ENCODE data around the gene INSYN2B. TPM values are rescaled to one million over a fixed set of nuclear protein-coding genes. Genes with fewer than 3 reads are reported as not detected.
A peak's percentile ranks its signal among the peaks of the same experiment; 100 is the strongest.

INSYN2B gene
- not detected for total RNA-seq

DNA sequence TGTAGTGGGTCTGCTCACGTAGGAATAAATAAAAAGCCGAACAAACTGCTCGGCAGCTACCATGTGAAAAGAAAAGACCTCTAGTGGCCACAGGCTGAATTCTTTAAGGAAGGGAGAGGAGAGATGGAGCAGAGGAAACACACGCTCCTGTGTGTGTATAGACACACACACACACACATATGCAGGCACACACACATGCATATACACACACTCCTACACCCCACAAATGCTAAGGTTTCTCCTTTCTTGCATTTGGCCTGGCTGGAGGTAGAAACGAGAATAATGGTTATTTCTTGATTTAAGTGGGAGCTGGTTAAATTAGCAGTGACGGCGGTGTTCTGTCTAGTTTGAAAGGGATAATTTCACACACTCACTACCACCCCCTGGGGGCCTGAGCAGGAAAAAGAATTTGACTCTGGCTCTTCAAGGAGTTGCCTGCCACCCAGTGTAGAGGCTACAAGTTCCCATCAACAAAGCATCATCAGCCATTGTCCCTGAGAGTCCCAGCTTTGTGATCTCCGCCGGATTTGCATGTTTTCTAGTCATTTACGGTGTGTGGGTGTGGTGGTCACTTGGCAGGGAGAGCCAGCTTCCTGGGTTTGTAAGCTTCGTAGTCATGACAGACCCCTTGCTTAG lies at the start of gene INSYN2B:
TSS of gene INSYN2B (minus strand) at position 78 of the 636 bp plus-strand sequence. CDS start 96,597 bp downstream, outside the sequence.
- WGBS, 2 donors (ENCODE audit: low coverage in 1 of 2) = 8 to 11% methylated on average over 9 to 11 of the region's 11 CpGs
- H3K27ac ChIP-seq = no peak within 1 kb of the TSS
- TF ChIP-seq POLR2A (IDR thresholded peaks at IDR 0.05) (no peak), CTCF (IDR thresholded peaks at IDR 0.05) (peak; percentile 20 to 54 (median 44)), POLR2AphosphoS5 (IDR thresholded peaks at IDR 0.05) (no peak), EP300 (IDR thresholded peaks at IDR 0.05) (no peak)
- H3K36me3 ChIP-seq = no peaks in the 10 kb centered on the region
- peaks cover 70% of the 10 kb centered on the region for H3K27me3 ChIP-seq
- ATAC-seq = peak; percentile 75
- no peak within 1 kb of the TSS for H3K4me3 ChIP-seq
- H3K4me1 ChIP-seq = peaks cover 0 to 11% (median 3%) of the 10 kb centered on the region in 3 donors
- H3K9me3 ChIP-seq = no peaks in the 10 kb centered on the region

DNA sequence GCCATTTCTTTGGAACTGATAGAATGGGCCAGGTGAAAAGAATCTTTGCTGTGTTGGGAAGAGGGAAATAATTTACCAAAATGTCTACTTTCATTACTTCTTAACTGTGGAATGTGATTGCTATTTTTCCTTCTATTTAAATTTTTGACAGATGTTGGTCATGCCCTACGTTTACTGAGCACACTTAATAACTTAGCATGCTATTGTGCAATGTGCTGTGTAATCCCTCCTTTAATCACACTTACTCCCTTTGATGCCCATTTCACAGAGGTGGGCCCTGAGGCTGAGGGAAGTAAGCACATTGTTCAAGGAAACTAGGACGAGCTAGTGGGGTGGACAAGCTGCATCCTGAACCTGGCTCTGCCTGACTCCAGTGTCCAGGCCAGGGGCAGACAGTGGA lies 47.8 kb upstream of the INSYN2B start:
- no peak overlapping the region for H3K27ac ChIP-seq
- no peak overlapping the region for H3K4me3 ChIP-seq
- ATAC-seq = no peak
- H3K4me1 ChIP-seq = no peaks in the 10 kb centered on the region
- WGBS, 2 donors (ENCODE audit: low coverage in 1 of 2) = 50 to 57% methylated on average over 1 to 2 of the region's 2 CpGs
- TF ChIP-seq CTCF (IDR thresholded peaks at IDR 0.05) (no peak), EP300 (IDR thresholded peaks at IDR 0.05) (no peak), POLR2AphosphoS5 (IDR thresholded peaks at IDR 0.05) (no peak), POLR2A (IDR thresholded peaks at IDR 0.05) (no peak)
- H3K36me3 ChIP-seq = no peaks in the 10 kb centered on the region
- H3K9me3 ChIP-seq = no peaks in the 10 kb centered on the region
- H3K27me3 ChIP-seq = peaks cover 5% of the 10 kb centered on the region

DNA sequence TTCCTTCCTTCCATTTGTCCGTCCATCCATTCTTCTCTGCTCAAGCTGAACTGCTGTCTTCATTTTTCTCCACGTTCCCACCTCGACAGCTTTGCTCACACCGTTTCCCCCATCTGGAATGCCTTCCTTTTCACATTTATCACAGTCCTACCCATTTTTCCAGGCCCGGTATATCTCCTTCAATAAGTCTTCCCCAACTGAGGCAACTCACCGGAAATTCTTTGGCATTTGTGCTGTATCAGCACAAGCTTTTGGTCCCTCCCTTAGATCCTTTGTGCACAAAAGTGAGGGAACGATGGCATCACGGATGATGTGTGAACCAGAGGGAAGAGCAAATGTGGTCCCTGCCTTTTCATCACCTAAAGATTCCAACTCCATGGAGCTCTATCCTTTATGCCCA lies 45.6 kb upstream of the INSYN2B start:
- Histone ChIP-seq H3K27me3 (peaks cover 9% of the 10 kb centered on the region), H3K4me1 (no peaks in the 10 kb centered on the region), H3K36me3 (no peaks in the 10 kb centered on the region), H3K4me3 (no peak overlapping the region), H3K27ac (no peak overlapping the region), H3K9me3 (no peaks in the 10 kb centered on the region)
- no peak for ATAC-seq
- 25 to 72% methylated on average over 4 to 5 of the region's 8 CpGs for WGBS, 2 donors (ENCODE audit: low coverage in 1 of 2)
- TF ChIP-seq EP300 (IDR thresholded peaks at IDR 0.05) (no peak), CTCF (IDR thresholded peaks at IDR 0.05) (no peak), POLR2A (IDR thresholded peaks at IDR 0.05) (no peak), POLR2AphosphoS5 (IDR thresholded peaks at IDR 0.05) (no peak)

GRCh38 chr5:170021506-170021905 lies 41.2 kb upstream of the INSYN2B start:
- ATAC-seq = no peak
- TF ChIP-seq POLR2A (IDR thresholded peaks at IDR 0.05) = no peak
- no peak for TF ChIP-seq CTCF (IDR thresholded peaks at IDR 0.05)
- TF ChIP-seq EP300 (IDR thresholded peaks at IDR 0.05) = no peak
- TF ChIP-seq POLR2AphosphoS5 (IDR thresholded peaks at IDR 0.05) = no peak
- H3K4me1 ChIP-seq = no peaks in the 10 kb centered on the region
- no peaks in the 10 kb centered on the region for H3K9me3 ChIP-seq
- peaks cover 18% of the 10 kb centered on the region for H3K27me3 ChIP-seq
- H3K36me3 ChIP-seq = no peaks in the 10 kb centered on the region
- WGBS, 2 donors (ENCODE audit: low coverage in 1 of 2) = 31 to 80% methylated on average over 1 to 5 of the region's 8 CpGs
- no peak overlapping the region for H3K4me3 ChIP-seq
- H3K27ac ChIP-seq = no peak overlapping the region

GRCh38 chr5:170020423-170020822 lies 40.1 kb upstream of the INSYN2B start:
- Histone ChIP-seq H3K9me3 (no peaks in the 10 kb centered on the region), H3K4me3 (no peak overlapping the region), H3K27ac (no peak overlapping the region), H3K36me3 (no peaks in the 10 kb centered on the region), H3K27me3 (peaks cover 13% of the 10 kb centered on the region), H3K4me1 (no peaks in the 10 kb centered on the region)
- TF ChIP-seq EP300 (IDR thresholded peaks at IDR 0.05) (no peak), POLR2AphosphoS5 (IDR thresholded peaks at IDR 0.05) (no peak), CTCF (IDR thresholded peaks at IDR 0.05) (no peak), POLR2A (IDR thresholded peaks at IDR 0.05) (no peak)
- 53 to 80% methylated on average over 1 to 3 of the region's 3 CpGs for WGBS, 2 donors (ENCODE audit: low coverage in 1 of 2)
- no peak for ATAC-seq

Measured in gastroesophageal sphincter (tissue), 4 donors.